AG04450 (cell line): Measurements from ENCODE around the gene SH3BP5. TPM values are rescaled to one million over a fixed set of nuclear protein-coding genes. Genes with fewer than 3 reads are reported as not detected.
A peak's percentile ranks its signal among the peaks of the same experiment; 100 is the strongest.

Source experiments
- CTCF ChIA-PET: fragments of 300-600, 350-600 bp; formaldehyde crosslinking; extraction: SDS; loops from one replicate; lab custom pipeline; 2022; ENCODE audit warnings: antibody characterized with exemption, inconsistent platforms; lab: Charles Lee
- POLR2A ChIA-PET: fragments of 350-600 bp; formaldehyde crosslinking; extraction: SDS; loops from one replicate; lab custom pipeline; 2021; ENCODE audit warnings: antibody characterized with exemption, inconsistent platforms; lab: Yijun Ruan, JAX
- DNase-seq: peaks from one replicate; pipeline ENCODE4 v3.0.0-alpha.2; 2011; ENCODE audit warnings: low read depth, low spot score
- H3K27ac ChIP-seq: one replicate; pipeline ENCODE4 v1.5.1; 2012; ENCODE audit warnings: low read depth, low read length, control low read depth
- H3K27me3 ChIP-seq: one replicate; pipeline ENCODE4 v1.6.0; 2012; ENCODE audit warnings: low read length; ENCODE audit not compliant: control insufficient read depth, insufficient read depth
- H3K4me3 ChIP-seq: 2 replicates; pipeline ENCODE4 v1.5.1; 2011; ENCODE audit warnings: mild to moderate bottlenecking, low read depth, low read length, control low read depth
- H3K9me3 ChIP-seq: 2 replicates; pipeline ENCODE4 v1.5.1; 2012; ENCODE audit warnings: low read length; ENCODE audit not compliant: control insufficient read depth, insufficient read depth
- CTCF ChIP-seq: IDR thresholded peaks from 2 replicates; pipeline ENCODE4 v1.5.1; 2011; ENCODE audit warnings: low read depth, low read length, control low read depth, inconsistent platforms
- polyA plus RNA-seq: library from polyadenylated mRNA; depleted of rRNA; stranded (reverse); fragments of >200 nt; gene quantifications from 2 replicates; pipeline ENCODE4 v1.2.3, GENCODE V29; 2011

Gene SH3BP5
- polyA plus RNA-seq, 1 experiment, result 16.6 TPM

GRCh38 chr3:15288331-15289035, 43.9 kb downstream of the SH3BP5 start:
- CTCF ChIA-PET, result interaction anchor here (1.2 to 3.6 kb wide), 4 partner anchors 21 to 117 kb away, joined by 3 to 24 read pairs (median 6); no protein-coding TSS in a partner anchor
- no peaks in the 10 kb centered on the region for H3K27me3 ChIP-seq
- POLR2A ChIA-PET, result no interaction called here
- H3K27ac ChIP-seq, result no peak overlapping the region
- no peaks in the 10 kb centered on the region for H3K9me3 ChIP-seq
- DNase-seq, result no peak
- H3K4me3 ChIP-seq, result no peak overlapping the region
- no peak for TF ChIP-seq CTCF

GRCh38 chr3:15287565-15288330, 44.6 kb downstream of the SH3BP5 start:
- no peak for TF ChIP-seq CTCF
- DNase-seq, result peak; percentile 49
- ChIA-PET CTCF (interaction anchor here (0.5 to 3.6 kb wide), 6 partner anchors 8 to 117 kb away, joined by 3 to 24 read pairs (median 4); no protein-coding TSS in a partner anchor), POLR2A (interaction anchor here (0.6 kb wide), 1 partner anchor 11 kb away, joined by 4 read pairs; no protein-coding TSS in a partner anchor)
- Histone ChIP-seq H3K9me3 (no peaks in the 10 kb centered on the region), H3K4me3 (no peak overlapping the region), H3K27me3 (no peaks in the 10 kb centered on the region), H3K27ac (peak overlapping the region; percentile 39)

GRCh38 chr3:15286022-15286421, 46.4 kb downstream of the SH3BP5 start:
- no peak for TF ChIP-seq CTCF
- POLR2A ChIA-PET, result no interaction called here
- H3K4me3 ChIP-seq, result no peak overlapping the region
- CTCF ChIA-PET, result interaction anchor here (1.5 to 3.6 kb wide), 3 partner anchors 18 to 119 kb away, joined by 4 to 24 read pairs (median 8); no protein-coding TSS in a partner anchor
- no peaks in the 10 kb centered on the region for H3K9me3 ChIP-seq
- H3K27me3 ChIP-seq, result no peaks in the 10 kb centered on the region
- no peak overlapping the region for H3K27ac ChIP-seq
- no peak for DNase-seq

GRCh38 chr3:15284121-15284889, 48.1 kb downstream of the SH3BP5 start:
- Histone ChIP-seq H3K27me3 (no peaks in the 10 kb centered on the region), H3K4me3 (no peak overlapping the region), H3K9me3 (no peaks in the 10 kb centered on the region), H3K27ac (no peak overlapping the region)
- DNase-seq, result no peak
- no peak for TF ChIP-seq CTCF
- ChIA-PET CTCF (interaction anchor here (1.4 to 9.5 kb wide), 2 partner anchors 16 to 121 kb away, joined by 4 to 58 read pairs; no protein-coding TSS in a partner anchor), POLR2A (no interaction called here)
